Right renal cortex interstitium (tissue), 3 donors: ENCODE data around the gene PPP1R3G. TPM values are rescaled to one million over a fixed set of nuclear protein-coding genes. Genes with fewer than 3 reads are reported as not detected.
"Not testable (repeated sequence)": the region's sequence is repeated elsewhere in the genome, so short reads cannot be mapped to it uniquely, and the experiment has no call there.

ENCODE experiments used
- DNase-seq, 3 donors: peaks; one replicate each; pipeline ENCODE4 v3.0.0-alpha.2; 2013; ENCODE audit warnings: low read depth in 3 of 3, low spot score in 2 of 3
- polyA plus RNA-seq, 3 donors: library from polyadenylated mRNA; unstranded; fragments of 120-200 nt; gene quantifications; one replicate each; pipeline ENCODE4 v1.2.1, GENCODE V29; 2013; ENCODE audit not compliant: insufficient read length in 3 of 3

Gene PPP1R3G
- polyA plus RNA-seq, 3 donors = 1.5 to 1.7 (median 1.5) TPM

- no peak for DNase-seq
Measured at GRCh38 chr6:5115168-5115567, 30.0 kb downstream of the PPP1R3G start.

- DNase-seq = no peak
Measured at GRCh38 chr6:5116243-5116991, 31.3 kb downstream of the PPP1R3G start.

- no peak for DNase-seq
Measured at GRCh38 chr6:5119090-5119951, 34.2 kb downstream of the PPP1R3G start.

- no peak for DNase-seq
Measured at GRCh38 chr6:5120011-5120410, 34.9 kb downstream of the PPP1R3G start.

GRCh38 chr6:5120543-5120942 is 35.4 kb downstream of the PPP1R3G start:
- DNase-seq = not testable (repeated sequence)

- DNase-seq = no peak
Measured at GRCh38 chr6:5121479-5121878, 36.3 kb downstream of the PPP1R3G start.

GRCh38 chr6:5121956-5122355 is 36.8 kb downstream of the PPP1R3G start:
- DNase-seq = no peak

- DNase-seq = no peak
Measured at GRCh38 chr6:5122504-5123112, 37.5 kb downstream of the PPP1R3G start.

- no peak for DNase-seq
Measured at GRCh38 chr6:5123296-5124143, 38.4 kb downstream of the PPP1R3G start.

- no peak for DNase-seq
Measured at GRCh38 chr6:5124526-5124925, 39.4 kb downstream of the PPP1R3G start.

- DNase-seq = no peak
Measured at GRCh38 chr6:5125152-5126006, 40.2 kb downstream of the PPP1R3G start.

- no peak for DNase-seq
Measured at GRCh38 chr6:5126214-5126613, 41.1 kb downstream of the PPP1R3G start.

GRCh38 chr6:5127106-5127687 is 42.1 kb downstream of the PPP1R3G start:
- no peak for DNase-seq

GRCh38 chr6:5128351-5128750 is 43.2 kb downstream of the PPP1R3G start:
- DNase-seq = no peak

GRCh38 chr6:5130135-5130866 is 45.2 kb downstream of the PPP1R3G start:
- DNase-seq = no peak

GRCh38 chr6:5132731-5133130 is 47.6 kb downstream of the PPP1R3G start:
- peak; percentile 38 to 64 (median 55) for DNase-seq

GRCh38 chr6:5133943-5134342 is 48.8 kb downstream of the PPP1R3G start:
- DNase-seq = no peak

- DNase-seq = no peak
Measured at GRCh38 chr6:5135788-5136376, 50.7 kb downstream of the PPP1R3G start.
